ENCODE data around the gene KRT77. TPM values are rescaled to one million over a fixed set of nuclear protein-coding genes. Genes with fewer than 3 reads are reported as not detected.

Gene KRT77
- polyA plus RNA-seq, 6 donors from 2014 or later: not detected

DNA sequence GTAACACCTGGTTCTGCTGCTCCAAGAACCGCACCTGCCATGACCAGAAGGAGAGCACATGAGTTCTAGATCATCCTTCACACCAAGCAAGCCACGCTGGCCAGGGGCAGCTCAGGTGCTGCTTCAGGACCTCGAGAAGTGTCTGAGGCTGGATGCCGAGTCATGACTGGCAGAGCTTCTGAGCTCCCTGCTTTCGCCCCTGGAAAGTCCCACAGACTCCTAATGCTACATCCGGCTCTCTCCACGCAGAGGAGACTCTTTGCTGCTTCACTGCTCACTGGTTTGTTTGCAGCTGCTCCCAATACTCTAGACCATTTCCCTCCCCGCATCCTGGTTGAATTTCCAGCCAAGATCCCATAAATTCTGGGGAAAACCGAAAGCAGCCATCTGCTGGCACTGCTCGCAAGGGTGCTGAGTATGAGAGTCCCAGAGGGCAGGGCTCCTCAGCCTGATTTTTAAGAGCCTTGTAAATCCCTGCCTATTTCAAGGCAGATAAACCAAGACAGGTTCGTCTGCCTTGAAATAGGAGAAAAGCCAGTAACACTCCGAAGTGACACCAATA, 52.7 kb downstream of the KRT77 start:
- no peak overlapping the region for H3K4me3 Mint-ChIP-seq

GRCh38 chr12:52649066-52649465, 54.3 kb downstream of the KRT77 start:
- peaks cover 10 to 24% (median 10%) of the 10 kb centered on the region in 3 donors for H3K27me3 Mint-ChIP-seq
- no peaks in the 10 kb centered on the region for H3K36me3 Mint-ChIP-seq
- peaks cover 0 to 13% (median 1%) of the 10 kb centered on the region in 7 donors for H3K9me3 Mint-ChIP-seq
- H3K27ac Mint-ChIP-seq: no peak overlapping the region
- no peak overlapping the region for H3K4me3 Mint-ChIP-seq
- no peak for DNase-seq
- no peak for ATAC-seq (ENCODE audit: low read depth in 2 of 2)
- no peaks in the 10 kb centered on the region for H3K4me1 Mint-ChIP-seq

More for the DNA sequence above, 52.7 kb downstream of the KRT77 start:
- Mint-ChIP-seq H3K27ac (peak overlapping the region in 1 of 6 donors; percentile 73), H3K9me3 (peaks cover 0 to 13% (median 1%) of the 10 kb centered on the region in 7 donors), H3K27me3 (peaks cover 8 to 23% (median 20%) of the 10 kb centered on the region in 3 donors), H3K4me1 (no peaks in the 10 kb centered on the region), H3K36me3 (no peaks in the 10 kb centered on the region)
- DNase-seq (no peak), ATAC-seq (ENCODE audit: low read depth in 2 of 2) (no peak)

GRCh38 chr12:52648012-52648550, 55.2 kb downstream of the KRT77 start:
- Mint-ChIP-seq H3K36me3 (no peaks in the 10 kb centered on the region), H3K4me1 (no peaks in the 10 kb centered on the region), H3K27ac (no peak overlapping the region), H3K4me3 (no peak overlapping the region), H3K9me3 (peaks cover 0 to 13% (median 1%) of the 10 kb centered on the region in 7 donors), H3K27me3 (peaks cover 10 to 28% (median 10%) of the 10 kb centered on the region in 3 donors)
- no peak for ATAC-seq (ENCODE audit: low read depth in 2 of 2)
- DNase-seq: no peak

GRCh38 chr12:52647601-52648000, 55.7 kb downstream of the KRT77 start:
- Mint-ChIP-seq H3K27ac (no peak overlapping the region), H3K9me3 (peaks cover 0 to 10% (median 1%) of the 10 kb centered on the region in 7 donors), H3K4me1 (no peaks in the 10 kb centered on the region), H3K4me3 (no peak overlapping the region), H3K36me3 (no peaks in the 10 kb centered on the region), H3K27me3 (peaks cover 10 to 30% (median 10%) of the 10 kb centered on the region in 3 donors)
- DNase-seq (no peak), ATAC-seq (ENCODE audit: low read depth in 2 of 2) (no peak)

GRCh38 chr12:52646613-52647012, 56.7 kb downstream of the KRT77 start:
- no peak for ATAC-seq (ENCODE audit: low read depth in 2 of 2)
- Mint-ChIP-seq H3K4me3 (no peak overlapping the region), H3K27me3 (peaks cover 10 to 33% (median 18%) of the 10 kb centered on the region in 3 donors), H3K36me3 (no peaks in the 10 kb centered on the region), H3K9me3 (peaks cover 0 to 1% (median 0%) of the 10 kb centered on the region in 7 donors), H3K4me1 (no peaks in the 10 kb centered on the region), H3K27ac (no peak overlapping the region)
- no peak for DNase-seq

GRCh38 chr12:52645982-52646381, 57.3 kb downstream of the KRT77 start:
- DNase-seq (no peak), ATAC-seq (ENCODE audit: low read depth in 2 of 2) (no peak)
- no peaks in the 10 kb centered on the region for H3K4me1 Mint-ChIP-seq
- H3K36me3 Mint-ChIP-seq: no peaks in the 10 kb centered on the region
- H3K27ac Mint-ChIP-seq: peak overlapping the region in 1 of 6 donors; percentile 3
- H3K4me3 Mint-ChIP-seq: no peak overlapping the region
- H3K9me3 Mint-ChIP-seq: peaks cover 0 to 1% (median 0%) of the 10 kb centered on the region in 7 donors
- peaks cover 10 to 33% (median 20%) of the 10 kb centered on the region in 3 donors for H3K27me3 Mint-ChIP-seq

DNA sequence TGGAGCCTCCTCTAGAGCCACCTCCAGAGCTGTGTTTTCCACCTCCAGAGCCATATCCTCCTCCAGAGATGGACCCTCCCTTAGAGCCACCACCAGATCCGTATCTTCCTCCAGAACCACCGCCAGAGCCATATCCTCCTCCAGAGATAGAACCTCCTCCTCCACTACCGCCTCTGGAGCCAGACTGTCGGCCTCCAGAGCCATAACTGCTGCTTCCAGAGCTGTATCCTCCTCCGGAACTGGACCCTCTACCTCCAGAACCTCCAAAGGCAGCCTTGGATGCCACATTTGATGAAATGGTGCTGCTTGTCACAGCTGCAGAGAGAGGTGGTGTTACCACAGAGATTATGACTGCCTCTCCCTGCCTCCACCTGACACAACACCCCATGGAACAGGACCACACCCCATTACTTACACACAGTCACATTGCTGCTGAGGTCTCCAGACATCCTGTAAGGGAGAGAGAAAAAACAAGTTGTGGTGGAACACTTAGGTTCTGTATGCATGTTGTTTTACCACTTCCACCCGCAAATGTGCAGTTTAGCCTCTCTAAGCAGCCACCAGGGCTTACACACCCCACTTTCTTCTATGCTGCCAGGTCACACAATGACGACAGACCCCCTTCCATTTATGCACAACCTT, 58.1 kb downstream of the KRT77 start:
- peaks cover 10 to 33% (median 20%) of the 10 kb centered on the region in 3 donors for H3K27me3 Mint-ChIP-seq
- H3K4me1 Mint-ChIP-seq: no peaks in the 10 kb centered on the region
- H3K36me3 Mint-ChIP-seq: no peaks in the 10 kb centered on the region
- H3K27ac Mint-ChIP-seq: no peak overlapping the region
- H3K4me3 Mint-ChIP-seq: peak overlapping the region in 1 of 8 donors; percentile 69
- H3K9me3 Mint-ChIP-seq: peaks cover 0 to 1% (median 0%) of the 10 kb centered on the region in 7 donors
- ATAC-seq (ENCODE audit: low read depth in 2 of 2): no peak
- DNase-seq: no peak

- Mint-ChIP-seq H3K36me3 (no peaks in the 10 kb centered on the region), H3K9me3 (peaks cover 0 to 1% (median 0%) of the 10 kb centered on the region in 7 donors), H3K4me3 (no peak overlapping the region), H3K27ac (no peak overlapping the region), H3K27me3 (peaks cover 10 to 37% (median 20%) of the 10 kb centered on the region in 3 donors), H3K4me1 (no peaks in the 10 kb centered on the region)
- no peak for ATAC-seq (ENCODE audit: low read depth in 2 of 2)
- no peak for DNase-seq
Observed at GRCh38 chr12:52644078-52644415, 59.3 kb downstream of the KRT77 start.

GRCh38 chr12:52643233-52644077, 59.9 kb downstream of the KRT77 start:
- no peak overlapping the region for H3K27ac Mint-ChIP-seq
- DNase-seq (no peak), ATAC-seq (ENCODE audit: low read depth in 2 of 2) (no peak)
- peaks cover 10 to 37% (median 20%) of the 10 kb centered on the region in 3 donors for H3K27me3 Mint-ChIP-seq
- H3K4me1 Mint-ChIP-seq: no peaks in the 10 kb centered on the region
- H3K4me3 Mint-ChIP-seq: no peak overlapping the region
- H3K9me3 Mint-ChIP-seq: peaks cover 0 to 1% (median 0%) of the 10 kb centered on the region in 7 donors
- H3K36me3 Mint-ChIP-seq: no peaks in the 10 kb centered on the region

DNA sequence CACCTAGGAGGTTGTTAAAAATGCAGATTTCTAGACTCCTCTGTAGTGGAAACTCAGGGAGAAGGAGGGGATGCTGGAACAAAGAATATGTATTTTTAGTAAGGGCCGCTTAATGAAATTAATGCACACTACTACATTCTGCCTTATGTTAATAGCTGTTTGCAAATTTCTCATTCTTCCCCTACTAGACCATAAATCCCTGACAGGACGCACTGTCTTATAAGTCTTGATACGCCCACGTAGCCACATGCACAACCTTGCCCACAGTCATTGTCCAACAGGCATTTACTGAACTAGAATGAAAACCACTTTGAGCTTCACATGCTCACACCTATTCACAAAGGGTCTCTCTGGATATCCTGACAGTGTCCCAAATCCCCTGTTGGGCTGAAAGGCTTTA, 61.9 kb downstream of the KRT77 start:
- Mint-ChIP-seq H3K4me1 (no peaks in the 10 kb centered on the region), H3K9me3 (no peaks in the 10 kb centered on the region), H3K4me3 (no peak overlapping the region), H3K27ac (no peak overlapping the region), H3K36me3 (no peaks in the 10 kb centered on the region), H3K27me3 (peaks cover 5 to 33% (median 18%) of the 10 kb centered on the region in 3 donors)
- DNase-seq (no peak), ATAC-seq (ENCODE audit: low read depth in 2 of 2) (no peak)

Other genes starting within 250 kb of the KRT77 start
- gene KRT6C, start 229.7 kb downstream of the KRT77 start, polyA plus RNA-seq (ENCODE audit: low read depth in 6 of 6): not detected
- not detected for gene KRT6A, start 210.3 kb downstream of the KRT77 start, polyA plus RNA-seq (ENCODE audit: low read depth in 6 of 6)
- gene KRT5, start 183.1 kb downstream of the KRT77 start, polyA plus RNA-seq (ENCODE audit: low read depth in 6 of 6): not detected
- gene KRT71, start 150.4 kb downstream of the KRT77 start, polyA plus RNA-seq (ENCODE audit: low read depth in 6 of 6): not detected
- not detected for gene KRT74, start 129.7 kb downstream of the KRT77 start, polyA plus RNA-seq (ENCODE audit: low read depth in 6 of 6)
- not detected for gene KRT72, start 102.1 kb downstream of the KRT77 start, polyA plus RNA-seq (ENCODE audit: low read depth in 6 of 6)
- gene KRT73, start 85.0 kb downstream of the KRT77 start, polyA plus RNA-seq (ENCODE audit: low read depth in 6 of 6): not detected
- not detected for gene KRT2, start 51.3 kb downstream of the KRT77 start, polyA plus RNA-seq (ENCODE audit: low read depth in 6 of 6)
- gene KRT1, start 23.1 kb downstream of the KRT77 start, polyA plus RNA-seq (ENCODE audit: low read depth in 6 of 6): under 1 TPM in 1 of 6 donors, not detected in 5; 0.44 TPM
- not detected for gene KRT76, start 73.8 kb upstream of the KRT77 start, polyA plus RNA-seq (ENCODE audit: low read depth in 6 of 6)
- not detected for gene KRT3, start 92.6 kb upstream of the KRT77 start, polyA plus RNA-seq (ENCODE audit: low read depth in 6 of 6)
- not detected for gene KRT4, start 110.6 kb upstream of the KRT77 start, polyA plus RNA-seq (ENCODE audit: low read depth in 6 of 6)
- not detected for gene KRT79, start 130.8 kb upstream of the KRT77 start, polyA plus RNA-seq (ENCODE audit: low read depth in 6 of 6)
- not detected for gene KRT78, start 145.5 kb upstream of the KRT77 start, polyA plus RNA-seq (ENCODE audit: low read depth in 6 of 6)
- not detected for gene KRT8, start 201.6 kb upstream of the KRT77 start, polyA plus RNA-seq (ENCODE audit: low read depth in 6 of 6)
- 10 to 100 TPM in 1 of 6 donors, 1 to 10 TPM in 5; 4.9 to 10.0 (median 8.5) TPM for gene KRT18, start 245.6 kb upstream of the KRT77 start, polyA plus RNA-seq (ENCODE audit: low read depth in 6 of 6)

Measured in naive B cell (primary cell).